PC-3 (cell line): Measurements from ENCODE around the gene TTBK1. TPM values are rescaled to one million over a fixed set of nuclear protein-coding genes. Genes with fewer than 3 reads are reported as not detected.

Experiments used
- ATAC-seq: fragments of 200-7000 bp; cut with Tn5 transposase; 2 replicates; pipeline ENCODE4 v1.9.1; 2020; ENCODE audit warnings: mild to moderate bottlenecking, moderate library complexity
- BruUV-seq: library from RNA; stranded (reverse); fragments of 400-500 nt; replicated peaks from 2 replicates; lab custom pipeline; 2021; lab: Mats Ljungman, UMichigan
- CTCF ChIA-PET: fragments of 300-600 bp; sonication (Branson Sonifier 250); formaldehyde crosslinking; loops from one replicate; lab custom pipeline; 2022; ENCODE audit warnings: antibody characterized with exemption; lab: Charles Lee
- POLR2A ChIA-PET: fragments of 300-600 bp; sonication (Branson Sonifier 250); formaldehyde crosslinking; loops from one replicate; lab custom pipeline; 2022; ENCODE audit warnings: antibody characterized with exemption; ENCODE audit not compliant: unreplicated experiment; lab: Charles Lee
- DNase-seq: peaks from one replicate; pipeline ENCODE4 v3.0.0-alpha.2; 2015
- H2AFZ ChIP-seq: fragments of 300-600 bp; sonication (generic); 2 replicates; pipeline ENCODE4 v1.6.0; 2016; ENCODE audit warnings: antibody characterized with exemption, low read length
- H3F3A ChIP-seq: fragments of 300-600 bp; sonication (generic); one replicate; pipeline ENCODE4 v1.6.0; 2017; ENCODE audit warnings: antibody characterized with exemption, low read length, control low read depth, mild to moderate bottlenecking; ENCODE audit not compliant: unreplicated experiment
- H3K27ac ChIP-seq: fragments of 300-600 bp; sonication (generic); 2 replicates; pipeline ENCODE4 v1.5.1; 2016; ENCODE audit warnings: mild to moderate bottlenecking, low read length
- H3K27me3 ChIP-seq: fragments of 300-600 bp; sonication (generic); 2 replicates; pipeline ENCODE4 v1.6.1; 2016; ENCODE audit warnings: low read length, mixed read lengths
- H3K36me3 ChIP-seq: fragments of 300-600 bp; sonication (generic); 2 replicates; pipeline ENCODE4 v1.6.1; 2016; ENCODE audit warnings: low read depth, mixed run types, low read length, mixed read lengths
- H3K4me1 ChIP-seq: fragments of 300-600 bp; sonication (generic); 2 replicates; pipeline ENCODE4 v1.5.1; 2016; ENCODE audit warnings: low read length; ENCODE audit not compliant: insufficient read depth
- H3K4me2 ChIP-seq: fragments of 300-600 bp; sonication (generic); 2 replicates; pipeline ENCODE4 v1.6.0; 2016; ENCODE audit warnings: low read length
- H3K4me3 ChIP-seq: fragments of 300-600 bp; sonication (generic); 2 replicates; pipeline ENCODE4 v1.5.1; 2016; ENCODE audit warnings: mild to moderate bottlenecking, low read length, mixed read lengths
- H3K79me2 ChIP-seq: fragments of 300-600 bp; sonication (generic); 2 replicates; pipeline ENCODE4 v1.6.1; 2017; ENCODE audit warnings: low read length, mixed read lengths
- H3K9ac ChIP-seq: fragments of 300-600 bp; sonication (generic); 2 replicates; pipeline ENCODE4 v1.6.0; 2016; ENCODE audit warnings: mild to moderate bottlenecking, low read length
- H3K9me2 ChIP-seq: fragments of 300-600 bp; sonication (generic); replicated peaks from 2 replicates; pipeline ENCODE4 v1.6.1; 2016; ENCODE audit warnings: mixed run types, low read length, mixed read lengths
- H3K9me3 ChIP-seq: fragments of 300-600 bp; sonication (generic); 2 replicates; pipeline ENCODE4 v1.6.1; 2016; ENCODE audit warnings: low read length, mixed read lengths
- H4K20me1 ChIP-seq: fragments of 300-600 bp; sonication (generic); 2 replicates; pipeline ENCODE4 v1.6.1; 2016; ENCODE audit warnings: low read length, mixed read lengths
- EZH2 ChIP-seq: fragments of 300-600 bp; sonication (generic); IDR thresholded peaks from one replicate; pipeline ENCODE4 v1.6.1; 2017; ENCODE audit warnings: antibody characterized with exemption, mild to moderate bottlenecking, low read length; ENCODE audit not compliant: unreplicated experiment
- EZH2phosphoT487 ChIP-seq: fragments of 300-600 bp; sonication (generic); IDR thresholded peaks from 2 replicates; pipeline ENCODE4 v1.6.1; 2018; ENCODE audit warnings: mild to moderate bottlenecking, antibody characterized with exemption, low read length, borderline replicate concordance
- intact Hi-C: fragments of 100-400 bp; cut with micrococcal nuclease; formaldehyde crosslinking; loops from 2 replicates; pipeline ENCODE4 v1.9.0; 2023
- total RNA-seq: library from RNA; depleted of rRNA; stranded (reverse); fragments of >200 nt; gene quantifications from 2 replicates; pipeline ENCODE4 v1.2.3, GENCODE V29; 2014
- TF ChIP-seq, protein P1 (sequence below): fragments of 300-600 bp; sonication (generic); conservative IDR thresholded peaks from 2 replicates; pipeline ENCODE4 v1.5.1; 2017; ENCODE audit warnings: antibody characterized with exemption, low read depth, mild to moderate bottlenecking, low read length

TTBK1 gene
- total RNA-seq, 1 experiment from 2014 or later = not detected

- Histone ChIP-seq H3K27me3 (peaks cover 21% of the 10 kb centered on the region), H3K9ac (no peak overlapping the region), H3K9me3 (no peaks in the 10 kb centered on the region), H3K4me2 (peak overlapping the region; percentile 83), H4K20me1 (no peaks in the 10 kb centered on the region), H3K4me3 (peak overlapping the region; percentile 56), H3K27ac (no peak overlapping the region), H2AFZ (peak overlapping the region; percentile 80), H3K79me2 (no peaks in the 10 kb centered on the region), H3K36me3 (no peaks in the 10 kb centered on the region), H3F3A (no peaks in the 10 kb centered on the region), H3K9me2 (no peaks in the 10 kb centered on the region), H3K4me1 (0 out of 2 replicates have a peak, but pooled peaks cover 7% of the 10 kb centered on the region)
- ChIA-PET POLR2A (no interaction called here), CTCF (no interaction called here)
- ATAC-seq (peak; percentile 97), DNase-seq (peak; percentile 67)
- TF ChIP-seq, protein P1, sequence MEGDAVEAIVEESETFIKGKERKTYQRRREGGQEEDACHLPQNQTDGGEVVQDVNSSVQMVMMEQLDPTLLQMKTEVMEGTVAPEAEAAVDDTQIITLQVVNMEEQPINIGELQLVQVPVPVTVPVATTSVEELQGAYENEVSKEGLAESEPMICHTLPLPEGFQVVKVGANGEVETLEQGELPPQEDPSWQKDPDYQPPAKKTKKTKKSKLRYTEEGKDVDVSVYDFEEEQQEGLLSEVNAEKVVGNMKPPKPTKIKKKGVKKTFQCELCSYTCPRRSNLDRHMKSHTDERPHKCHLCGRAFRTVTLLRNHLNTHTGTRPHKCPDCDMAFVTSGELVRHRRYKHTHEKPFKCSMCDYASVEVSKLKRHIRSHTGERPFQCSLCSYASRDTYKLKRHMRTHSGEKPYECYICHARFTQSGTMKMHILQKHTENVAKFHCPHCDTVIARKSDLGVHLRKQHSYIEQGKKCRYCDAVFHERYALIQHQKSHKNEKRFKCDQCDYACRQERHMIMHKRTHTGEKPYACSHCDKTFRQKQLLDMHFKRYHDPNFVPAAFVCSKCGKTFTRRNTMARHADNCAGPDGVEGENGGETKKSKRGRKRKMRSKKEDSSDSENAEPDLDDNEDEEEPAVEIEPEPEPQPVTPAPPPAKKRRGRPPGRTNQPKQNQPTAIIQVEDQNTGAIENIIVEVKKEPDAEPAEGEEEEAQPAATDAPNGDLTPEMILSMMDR = no peak
- TF ChIP-seq EZH2phosphoT487 = no peak
- no peak for TF ChIP-seq EZH2
- intact Hi-C loops = no loop called here
- no TSS peak for BruUV-seq
Observed at GRCh38 chr6:43247114-43247999, 4.1 kb downstream of the TTBK1 start.

DNA sequence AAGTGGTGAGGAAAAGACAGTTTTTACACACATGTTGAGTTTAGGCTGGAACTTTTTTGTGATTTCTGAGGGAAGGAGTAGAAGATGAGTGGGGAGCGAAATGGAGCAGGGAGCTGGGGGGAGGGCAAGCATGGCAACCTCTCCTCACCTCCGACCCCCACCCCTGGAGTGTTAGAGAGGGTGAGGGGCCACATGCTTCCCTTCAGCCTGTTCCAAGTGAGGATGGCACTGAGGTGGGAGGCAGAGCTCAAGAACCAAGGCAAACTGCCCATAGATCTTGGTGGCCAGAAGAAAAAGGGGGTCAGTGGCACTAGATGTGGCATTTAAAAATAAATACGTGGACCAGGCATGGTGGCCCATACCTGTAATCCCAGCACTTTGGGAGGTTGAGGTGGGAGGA lies 4.8 kb downstream of the TTBK1 start:
- H3K27me3 ChIP-seq = peaks cover 14% of the 10 kb centered on the region
- no TSS peak for BruUV-seq
- no peak for ATAC-seq

More for the DNA sequence above, 4.8 kb downstream of the TTBK1 start:
- H3K4me2 ChIP-seq = no peak overlapping the region
- no peak overlapping the region for H3K4me3 ChIP-seq
- POLR2A ChIA-PET = no interaction called here
- no peaks in the 10 kb centered on the region for H3K9me3 ChIP-seq
- H3K4me1 ChIP-seq = 0 out of 2 replicates have a peak, but pooled peaks cover 7% of the 10 kb centered on the region
- CTCF ChIA-PET = no interaction called here
- no peak for TF ChIP-seq EZH2phosphoT487
- TF ChIP-seq, protein P1 = no peak
- TF ChIP-seq EZH2 = no peak
- H3K9me2 ChIP-seq = no peaks in the 10 kb centered on the region
- H2AFZ ChIP-seq = peak overlapping the region; percentile 80; the same call in 1 of the 2 replicates
- no peak for DNase-seq
- H3K36me3 ChIP-seq = no peaks in the 10 kb centered on the region
- H4K20me1 ChIP-seq = no peaks in the 10 kb centered on the region
- H3K27ac ChIP-seq = no peak overlapping the region
- intact Hi-C loops = no loop called here
- no peak overlapping the region for H3K9ac ChIP-seq
- H3F3A ChIP-seq = no peaks in the 10 kb centered on the region
- H3K79me2 ChIP-seq = no peaks in the 10 kb centered on the region
